ENCODE data around the gene PSPH. TPM values are rescaled to one million over a fixed set of nuclear protein-coding genes. Genes with fewer than 3 reads are reported as not detected.
A peak's percentile ranks its signal among the peaks of the same experiment; 100 is the strongest.
"Not testable (repeated sequence)": the region's sequence is repeated elsewhere in the genome, so short reads cannot be mapped to it uniquely, and the experiment has no call there.

The PSPH gene
- total RNA-seq, 1 experiment from 2014 or later = 52.1 TPM

- no CpG with 5 or more reads among the region's 5 CpGs for WGBS (ENCODE audit: extremely low coverage, insufficient read length, low lambda C conversion rate)
- no peak overlapping the region for H2BK20ac ChIP-seq (ENCODE audit: low read depth, low read length, poor library complexity, severe bottlenecking)
- H2BK12ac ChIP-seq (ENCODE audit: insufficient read length, low read depth, low read length) = no peak overlapping the region
- no peaks in the 10 kb centered on the region for H3K9me3 Mint-ChIP-seq
- no peak overlapping the region for H2AFZ ChIP-seq (ENCODE audit: low read length)
- DNase-seq = no peak
- H2AK5ac ChIP-seq (ENCODE audit: insufficient read length, low read length) = no peak overlapping the region
- peak overlapping the region in 1 of 3 experiments; percentile 48; a peak in 2 of 7 replicates for H3K27ac Mint-ChIP-seq
- H3K36me3 Mint-ChIP-seq (ENCODE audit: insufficient read depth in 1 of 3, low read depth in 3 of 3) = peaks cover 17 to 18% (median 18%) of the 10 kb centered on the region in 3 experiments; a peak in 6 of 7 replicates
- no peak overlapping the region for H3K4me3 Mint-ChIP-seq
- no peaks in the 10 kb centered on the region for H3K4me1 ChIP-seq (ENCODE audit: insufficient read depth, low read length)
- no peak overlapping the region for H3K27ac ChIP-seq (ENCODE audit: insufficient read length, low read depth, low read length)
- no peak overlapping the region for H3K9ac ChIP-seq (ENCODE audit: extremely low read depth, insufficient read length, low read length)
- H3K27me3 Mint-ChIP-seq (ENCODE audit: low read depth) = no peaks in the 10 kb centered on the region
- H3K18ac ChIP-seq (ENCODE audit: insufficient read length, low read depth, low read length) = no peak overlapping the region
- no peaks in the 10 kb centered on the region for H3K23me2 ChIP-seq (ENCODE audit: insufficient read length, low read depth, low read length, poor library complexity, severe bottlenecking)
- no peak overlapping the region for H4K91ac ChIP-seq (ENCODE audit: insufficient read length, low read depth, low read length)
- H4K8ac ChIP-seq (replicated peaks; ENCODE audit: insufficient read length, low read depth, low read length) = no peak overlapping the region
- H3K14ac ChIP-seq (ENCODE audit: insufficient read depth, low read length) = no peak overlapping the region
- H3K79me2 ChIP-seq (ENCODE audit: insufficient read depth, low read length) = peaks cover 2% of the 10 kb centered on the region; the same call in 1 of the 2 replicates
- TF ChIP-seq CTCF (conservative IDR thresholded peaks at IDR 0.05) = no peak
- H4K20me1 ChIP-seq (ENCODE audit: control insufficient read depth, insufficient read depth, insufficient read length) = no peaks in the 10 kb centered on the region
- no peaks in the 10 kb centered on the region for H3K79me1 ChIP-seq (ENCODE audit: insufficient read depth, low read depth, low read length, poor library complexity, severe bottlenecking)
- H3K9me3 ChIP-seq (ENCODE audit: control insufficient read depth, low read depth, low read length) = no peaks in the 10 kb centered on the region
- H3K4me1 Mint-ChIP-seq = peaks cover 0 to 13% of the 10 kb centered on the region in 2 experiments; a peak in 3 of 4 replicates
- no peak overlapping the region for H3T11ph ChIP-seq (ENCODE audit: low read length)
- H4K5ac ChIP-seq (ENCODE audit: insufficient read length, low read depth, low read length) = no peak overlapping the region
- H2BK15ac ChIP-seq (ENCODE audit: low read depth, low read length) = no peak overlapping the region
- H2BK5ac ChIP-seq (ENCODE audit: insufficient read length, low read length) = no peak overlapping the region
- H2BK120ac ChIP-seq (ENCODE audit: low read depth, low read length, poor library complexity, severe bottlenecking) = no peak overlapping the region
- H3K23ac ChIP-seq (ENCODE audit: insufficient read length, low read depth, low read length) = no peak overlapping the region
- no peaks in the 10 kb centered on the region for H3K27me3 ChIP-seq (ENCODE audit: insufficient read depth, low read length)
- no peak overlapping the region for H3K4me2 ChIP-seq (ENCODE audit: insufficient read depth, insufficient read length, low read length)
- no peak overlapping the region for H3K4ac ChIP-seq (ENCODE audit: low read depth, low read length)
- H3K56ac ChIP-seq (ENCODE audit: insufficient read length, low read depth, low read length) = no peak overlapping the region
Measured at GRCh38 chr7:56046721-56047445, 4.4 kb downstream of the PSPH start.

- H3K18ac ChIP-seq (ENCODE audit: insufficient read length, low read depth, low read length); H2BK15ac ChIP-seq (ENCODE audit: low read depth, low read length); H2BK12ac ChIP-seq (ENCODE audit: insufficient read length, low read depth, low read length); H4K20me1 ChIP-seq (ENCODE audit: control insufficient read depth, insufficient read depth, insufficient read length); H3K27ac ChIP-seq (ENCODE audit: insufficient read length, low read depth, low read length); H3K14ac ChIP-seq (ENCODE audit: insufficient read depth, low read length); H3K27me3 Mint-ChIP-seq (ENCODE audit: low read depth); H3K23me2 ChIP-seq (ENCODE audit: insufficient read length, low read depth, low read length, poor library complexity, severe bottlenecking); H3K4ac ChIP-seq (ENCODE audit: low read depth, low read length); H3K4me3 Mint-ChIP-seq; H2BK5ac ChIP-seq (ENCODE audit: insufficient read length, low read length); H4K5ac ChIP-seq (ENCODE audit: insufficient read length, low read depth, low read length); H3K79me2 ChIP-seq (ENCODE audit: insufficient read depth, low read length); H2AK5ac ChIP-seq (ENCODE audit: insufficient read length, low read length); H3K9ac ChIP-seq (ENCODE audit: extremely low read depth, insufficient read length, low read length); H3K56ac ChIP-seq (ENCODE audit: insufficient read length, low read depth, low read length); H3K23ac ChIP-seq (ENCODE audit: insufficient read length, low read depth, low read length); H4K8ac ChIP-seq (replicated peaks; ENCODE audit: insufficient read length, low read depth, low read length); H2BK20ac ChIP-seq (ENCODE audit: low read depth, low read length, poor library complexity, severe bottlenecking); H3K27ac Mint-ChIP-seq; H2AFZ ChIP-seq (ENCODE audit: low read length); H3K27me3 ChIP-seq (ENCODE audit: insufficient read depth, low read length); H3K4me2 ChIP-seq (ENCODE audit: insufficient read depth, insufficient read length, low read length); H3K9me3 ChIP-seq (ENCODE audit: control insufficient read depth, low read depth, low read length); H3T11ph ChIP-seq (ENCODE audit: low read length); H3K79me1 ChIP-seq (ENCODE audit: insufficient read depth, low read depth, low read length, poor library complexity, severe bottlenecking); DNase-seq; H2BK120ac ChIP-seq (ENCODE audit: low read depth, low read length, poor library complexity, severe bottlenecking); H4K91ac ChIP-seq (ENCODE audit: insufficient read length, low read depth, low read length); H3K4me1 ChIP-seq (ENCODE audit: insufficient read depth, low read length); H3K9me3 Mint-ChIP-seq: not testable (repeated sequence)
- WGBS (ENCODE audit: extremely low coverage, insufficient read length, low lambda C conversion rate) = no CpG with 5 or more reads among the region's 2 CpGs
- Mint-ChIP-seq H3K4me1 (peaks cover 0 to 13% of the 10 kb centered on the region in 2 experiments; a peak in 3 of 4 replicates), H3K36me3 (ENCODE audit: insufficient read depth in 1 of 3, low read depth in 3 of 3) (peaks cover 19 to 24% (median 21%) of the 10 kb centered on the region in 3 experiments; a peak in 6 of 7 replicates)
Measured at GRCh38 chr7:56045758-56046157, 5.5 kb downstream of the PSPH start.
